NB4 (cell line): ENCODE measurements around the gene GPR139.

Experiments
- DNase-seq: peaks from one replicate; pipeline ENCODE4 v3.0.0; 2010; ENCODE audit warnings: low read depth
- H3K4me3 ChIP-seq: one replicate; pipeline ENCODE4 v1.5.1; 2011; ENCODE audit warnings: mild to moderate bottlenecking, low read depth, low read length, moderate library complexity
- MYC ChIP-seq: IDR thresholded peaks from 2 replicates; pipeline ENCODE4 v1.6.1; 2011; ENCODE audit warnings: low read depth, low read length
- POLR2A ChIP-seq: IDR thresholded peaks from 2 replicates; pipeline ENCODE4 v1.6.1; 2011; ENCODE audit warnings: mild to moderate bottlenecking; ENCODE audit not compliant: insufficient read length; ENCODE audit errors: extremely low read depth
- TF ChIP-seq, protein P1 (sequence below): IDR thresholded peaks from one replicate; pipeline ENCODE4 v1.5.1; 2012; ENCODE audit warnings: low read depth, low read length
- TF ChIP-seq, protein P2 (sequence below): IDR thresholded peaks from 2 replicates; pipeline ENCODE4 v1.6.1; 2011; ENCODE audit warnings: low read depth, low read length

The GPR139 gene

DNA sequence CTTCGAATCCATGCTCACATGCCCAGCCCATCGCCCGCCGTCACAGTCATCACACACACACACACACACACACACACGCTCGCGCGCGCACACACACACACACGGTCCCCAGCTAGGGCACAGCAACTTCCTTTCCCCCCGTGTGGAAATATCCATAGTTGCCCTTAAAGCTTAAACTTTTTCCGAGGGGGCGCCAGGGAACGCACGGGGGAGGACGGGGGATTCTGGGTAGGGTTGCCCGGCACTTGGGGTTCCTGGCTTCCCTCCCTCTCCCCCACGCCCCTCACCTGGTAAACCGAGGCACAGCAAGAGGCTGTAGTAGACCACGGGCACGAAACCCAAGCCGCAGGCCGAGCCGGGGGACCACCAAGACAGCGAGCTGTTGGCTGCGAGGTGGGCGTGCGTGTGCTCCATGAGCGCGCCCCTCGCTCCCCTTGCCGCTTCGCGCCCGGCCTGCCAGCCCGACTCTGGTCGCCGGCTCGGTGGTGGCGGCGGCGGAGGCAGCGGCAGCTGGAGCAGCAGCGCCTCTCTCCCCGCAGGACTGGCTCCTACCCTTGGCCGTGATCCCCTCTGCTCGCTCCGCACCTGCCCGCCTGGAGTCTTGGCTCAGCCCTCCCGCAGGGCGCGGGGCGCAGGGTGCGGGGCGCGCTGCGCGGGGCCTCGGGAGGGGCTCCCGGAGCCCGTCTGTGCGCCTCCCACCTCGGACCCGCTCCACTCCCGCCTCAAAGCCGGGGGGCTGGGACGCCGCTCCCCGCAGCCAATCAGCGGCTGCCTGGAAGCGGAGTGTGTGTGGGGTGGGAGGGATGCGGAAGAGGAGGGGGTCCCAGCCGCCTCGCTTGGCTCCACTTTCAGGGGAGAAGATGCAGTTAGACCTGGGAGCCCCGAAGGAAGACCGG, at the start of gene GPR139:
Gene GPR139 (minus strand): TSS at position 688 of the 896 bp plus-strand sequence. CDS start 274 bp downstream, at position 414.
- TF ChIP-seq MYC = no peak
- TF ChIP-seq, protein P1, sequence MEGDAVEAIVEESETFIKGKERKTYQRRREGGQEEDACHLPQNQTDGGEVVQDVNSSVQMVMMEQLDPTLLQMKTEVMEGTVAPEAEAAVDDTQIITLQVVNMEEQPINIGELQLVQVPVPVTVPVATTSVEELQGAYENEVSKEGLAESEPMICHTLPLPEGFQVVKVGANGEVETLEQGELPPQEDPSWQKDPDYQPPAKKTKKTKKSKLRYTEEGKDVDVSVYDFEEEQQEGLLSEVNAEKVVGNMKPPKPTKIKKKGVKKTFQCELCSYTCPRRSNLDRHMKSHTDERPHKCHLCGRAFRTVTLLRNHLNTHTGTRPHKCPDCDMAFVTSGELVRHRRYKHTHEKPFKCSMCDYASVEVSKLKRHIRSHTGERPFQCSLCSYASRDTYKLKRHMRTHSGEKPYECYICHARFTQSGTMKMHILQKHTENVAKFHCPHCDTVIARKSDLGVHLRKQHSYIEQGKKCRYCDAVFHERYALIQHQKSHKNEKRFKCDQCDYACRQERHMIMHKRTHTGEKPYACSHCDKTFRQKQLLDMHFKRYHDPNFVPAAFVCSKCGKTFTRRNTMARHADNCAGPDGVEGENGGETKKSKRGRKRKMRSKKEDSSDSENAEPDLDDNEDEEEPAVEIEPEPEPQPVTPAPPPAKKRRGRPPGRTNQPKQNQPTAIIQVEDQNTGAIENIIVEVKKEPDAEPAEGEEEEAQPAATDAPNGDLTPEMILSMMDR = no peak
- TF ChIP-seq, protein P2, sequence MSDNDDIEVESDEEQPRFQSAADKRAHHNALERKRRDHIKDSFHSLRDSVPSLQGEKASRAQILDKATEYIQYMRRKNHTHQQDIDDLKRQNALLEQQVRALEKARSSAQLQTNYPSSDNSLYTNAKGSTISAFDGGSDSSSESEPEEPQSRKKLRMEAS = no peak
- TF ChIP-seq POLR2A = no peak
- no peak within 1 kb of the TSS for H3K4me3 ChIP-seq
- no peak for DNase-seq

DNA sequence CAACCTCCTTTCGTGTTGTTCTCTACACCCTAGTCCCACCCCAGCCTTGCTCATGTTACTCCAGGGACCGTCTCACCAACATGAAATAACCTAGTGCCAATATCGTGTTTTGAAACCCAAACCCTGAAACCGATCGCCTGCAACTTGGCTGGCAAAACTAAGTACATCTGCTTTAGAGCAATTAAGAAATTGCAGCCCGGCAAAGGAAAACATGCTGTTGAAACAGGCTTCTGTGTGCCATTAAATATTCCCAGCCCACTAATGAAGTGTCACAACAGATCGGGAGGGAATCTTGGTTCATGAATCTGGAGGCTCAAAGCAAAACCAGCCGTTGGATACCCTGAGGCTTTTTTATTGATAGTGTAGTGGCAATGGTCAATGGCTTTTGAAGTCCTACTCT, 48.3 kb upstream of the GPR139 start:
- no peak for DNase-seq
- H3K4me3 ChIP-seq = no peak overlapping the region
- TF ChIP-seq, protein P2 = no peak
- TF ChIP-seq, protein P1 = no peak
- TF ChIP-seq MYC (no peak), POLR2A (no peak)

DNA sequence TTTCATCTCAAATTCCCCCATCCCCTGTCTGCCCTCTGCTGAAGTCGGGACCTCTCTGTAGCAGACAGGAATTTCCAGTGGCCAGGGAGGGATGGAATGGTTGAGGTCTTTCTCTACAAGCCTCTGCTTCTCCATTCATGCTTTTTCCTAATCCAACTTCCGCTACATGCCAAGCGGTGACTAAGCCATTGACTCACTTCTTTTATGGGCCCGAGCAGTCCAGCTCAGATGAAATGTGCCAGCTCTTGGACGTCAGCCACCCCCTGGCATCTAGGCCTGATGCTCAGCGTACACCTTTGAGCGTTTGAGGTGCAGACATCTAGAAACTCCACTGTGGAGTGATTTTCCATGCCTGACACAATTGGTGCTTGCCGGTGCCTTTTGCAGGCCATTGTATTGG, 40.7 kb upstream of the GPR139 start:
- no peak overlapping the region for H3K4me3 ChIP-seq
- TF ChIP-seq, protein P1 = no peak
- TF ChIP-seq MYC (no peak), POLR2A (no peak)
- TF ChIP-seq, protein P2 = no peak
- no peak for DNase-seq

DNA sequence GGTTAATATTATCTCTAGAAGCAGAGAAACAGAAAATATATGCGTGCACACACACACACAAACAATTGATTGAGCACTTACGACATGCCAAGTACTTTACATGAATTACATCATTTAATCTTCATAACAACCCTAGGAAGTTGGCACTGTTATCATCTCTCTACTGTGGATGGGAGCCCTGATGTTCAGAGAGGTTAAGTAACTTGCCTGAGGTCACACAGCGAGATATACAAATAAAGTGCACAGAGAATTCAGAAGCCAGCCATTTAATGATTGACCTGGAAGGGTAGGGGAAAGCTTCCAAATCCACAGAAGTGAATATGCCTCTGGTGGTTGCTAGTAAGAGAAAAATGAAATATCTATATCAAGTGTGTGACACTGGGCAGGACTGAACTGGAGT, 37.5 kb upstream of the GPR139 start:
- no peak for TF ChIP-seq POLR2A
- TF ChIP-seq, protein P1 = no peak
- TF ChIP-seq, protein P2 = no peak
- no peak for TF ChIP-seq MYC
- no peak for DNase-seq
- no peak overlapping the region for H3K4me3 ChIP-seq

DNA sequence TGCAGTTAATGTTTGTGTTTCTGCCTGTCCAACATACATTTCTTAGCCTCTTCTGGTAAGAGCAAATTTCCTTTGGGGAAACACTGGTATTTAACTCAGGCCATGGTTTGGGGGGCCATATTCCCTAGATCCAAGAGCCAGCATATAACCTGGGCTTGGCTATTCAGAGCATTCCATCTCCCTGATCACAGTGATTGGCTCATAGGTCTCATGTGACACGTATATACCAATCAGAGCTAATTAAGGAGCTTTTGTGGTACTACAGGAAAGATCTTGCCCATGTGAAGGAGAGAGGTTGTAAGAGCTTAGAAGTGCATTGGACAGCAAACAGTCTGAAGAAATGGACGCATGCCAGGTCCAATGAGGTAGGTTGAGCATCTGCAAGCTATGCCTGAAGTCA, 33.4 kb upstream of the GPR139 start:
- TF ChIP-seq, protein P2 = no peak
- TF ChIP-seq MYC = no peak

DNA sequence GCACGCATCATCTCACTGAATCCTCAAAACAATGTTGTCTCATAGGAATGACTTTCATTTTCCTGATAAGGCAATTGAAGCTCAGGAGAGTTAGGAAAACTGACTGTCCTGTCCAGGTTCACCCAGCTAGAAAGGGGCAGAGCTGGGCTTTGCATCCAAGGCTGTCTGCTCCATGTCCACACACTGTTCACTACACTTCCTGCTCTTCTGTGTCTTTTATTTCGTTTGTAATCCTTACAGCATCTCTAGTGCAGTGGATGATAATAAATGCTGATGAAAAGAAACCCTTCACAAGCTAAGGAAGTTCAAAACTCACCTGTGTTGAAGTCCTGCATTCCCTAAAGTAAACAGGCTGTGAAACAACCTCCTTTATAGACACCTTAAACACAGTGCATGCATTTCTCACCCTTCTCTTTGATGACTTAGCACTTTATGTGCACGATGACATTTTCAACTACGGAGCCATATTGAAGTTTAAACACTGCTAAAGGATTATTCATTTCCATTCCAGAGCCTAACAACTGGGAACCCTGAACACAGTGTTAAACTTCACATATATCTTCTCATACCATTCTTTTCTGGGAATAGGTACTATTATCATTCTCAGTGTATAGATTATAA, 31.0 kb upstream of the GPR139 start:
- no peak for TF ChIP-seq MYC
- TF ChIP-seq, protein P1 = no peak
- TF ChIP-seq, protein P2 = no peak
- no peak for TF ChIP-seq POLR2A

More for the DNA sequence above, 33.4 kb upstream of the GPR139 start:
- no peak for DNase-seq
- H3K4me3 ChIP-seq = no peak overlapping the region

More for the DNA sequence above, 31.0 kb upstream of the GPR139 start:
- DNase-seq = no peak
- no peak overlapping the region for H3K4me3 ChIP-seq
